ENCODE results near the gene APBB2.

DNA sequence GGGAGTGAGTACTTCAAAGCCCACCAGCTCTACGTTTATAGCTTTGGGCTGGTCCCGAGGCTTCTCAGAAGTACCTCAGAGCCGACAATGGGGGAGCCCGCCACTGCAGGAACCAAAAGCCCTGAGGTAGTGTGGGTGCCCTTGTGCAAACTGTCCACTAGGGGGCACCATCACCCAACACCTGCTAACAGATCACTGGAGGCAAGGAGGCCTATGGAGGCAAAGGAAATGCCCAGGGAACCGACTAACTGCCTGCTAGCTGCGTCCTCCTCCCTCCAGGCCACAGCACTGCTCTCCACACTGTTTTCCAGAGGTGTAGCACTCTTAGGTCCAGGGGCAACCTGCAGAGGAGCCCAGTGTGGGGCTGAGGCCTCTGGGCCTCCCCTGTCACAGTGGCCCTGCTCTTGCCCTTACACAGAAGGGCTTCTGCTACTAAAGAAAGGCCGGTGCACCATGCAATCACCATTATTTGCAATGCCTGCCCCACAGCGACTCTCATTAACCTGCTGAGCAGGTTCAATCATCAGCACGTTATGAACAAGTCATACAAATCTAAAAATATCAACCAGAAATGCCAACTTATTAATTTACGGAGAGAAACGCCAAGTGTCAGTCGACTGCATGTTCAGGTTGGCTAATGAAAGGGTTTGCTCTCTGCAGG, 305.5 kb downstream of the APBB2 start:
- TF ChIP-seq CTCF (IDR thresholded peaks at IDR 0.05; ENCODE audit: low read length) (peak; percentile 91), EZH2 (IDR thresholded peaks at IDR 0.05; ENCODE audit: borderline replicate concordance, low read length) (no peak)

Measured in OCI-LY1 (cell line).